ENCODE results near the gene OGN. TPM values are rescaled to one million over a fixed set of nuclear protein-coding genes. Genes with fewer than 3 reads are reported as not detected.

The OGN gene, protein sequence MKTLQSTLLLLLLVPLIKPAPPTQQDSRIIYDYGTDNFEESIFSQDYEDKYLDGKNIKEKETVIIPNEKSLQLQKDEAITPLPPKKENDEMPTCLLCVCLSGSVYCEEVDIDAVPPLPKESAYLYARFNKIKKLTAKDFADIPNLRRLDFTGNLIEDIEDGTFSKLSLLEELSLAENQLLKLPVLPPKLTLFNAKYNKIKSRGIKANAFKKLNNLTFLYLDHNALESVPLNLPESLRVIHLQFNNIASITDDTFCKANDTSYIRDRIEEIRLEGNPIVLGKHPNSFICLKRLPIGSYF
- under 1 TPM in 2 of 6 donors, not detected in 4; 0.09 to 0.57 TPM for polyA plus RNA-seq (ENCODE audit: low read depth in 6 of 6)

DNA sequence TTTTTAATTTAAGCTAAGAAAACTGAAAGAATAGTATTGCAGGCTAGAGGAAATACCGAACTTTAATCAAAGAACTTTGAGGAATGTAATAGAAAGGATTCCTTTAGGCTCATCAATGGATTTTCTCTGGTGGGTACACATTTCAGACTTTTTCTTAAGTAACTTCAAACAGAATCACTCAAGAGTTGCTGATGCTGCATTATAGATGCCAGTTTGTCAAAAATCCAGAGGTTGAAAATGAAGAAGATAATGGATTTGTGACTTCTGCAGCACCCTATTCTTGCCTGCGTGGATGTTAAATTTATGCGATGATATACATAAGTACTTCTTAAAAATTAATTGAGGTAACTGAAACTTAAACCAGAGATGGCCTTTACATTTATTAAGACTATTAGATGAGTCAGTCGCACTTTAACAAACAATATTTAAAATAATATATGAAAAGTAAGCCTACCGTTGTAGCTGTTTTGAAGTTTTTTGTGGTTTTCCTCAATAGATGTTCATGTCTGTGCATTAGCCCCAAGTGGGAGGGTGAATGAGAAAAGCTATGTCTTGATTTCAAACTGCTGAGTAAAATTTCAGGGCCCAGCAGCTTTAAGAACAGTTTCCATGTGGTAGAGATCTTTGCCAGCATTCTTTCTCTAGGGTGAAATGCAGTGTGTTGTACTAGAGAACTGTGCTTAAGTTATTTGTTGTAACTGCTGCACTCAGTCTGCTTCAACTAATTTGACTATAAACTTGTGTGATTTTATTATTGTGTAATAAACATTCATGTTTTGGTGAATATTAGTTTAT lies at the start of gene OGN:
TSS of gene OGN (minus strand) at position 537 of the 795 bp plus-strand sequence. CDS start 1,171 bp downstream, outside the sequence.
- no peaks in the 10 kb centered on the region for H3K9me3 Mint-ChIP-seq
- H3K27ac Mint-ChIP-seq: no peak within 1 kb of the TSS
- no peaks in the 10 kb centered on the region for H3K36me3 Mint-ChIP-seq

DNA sequence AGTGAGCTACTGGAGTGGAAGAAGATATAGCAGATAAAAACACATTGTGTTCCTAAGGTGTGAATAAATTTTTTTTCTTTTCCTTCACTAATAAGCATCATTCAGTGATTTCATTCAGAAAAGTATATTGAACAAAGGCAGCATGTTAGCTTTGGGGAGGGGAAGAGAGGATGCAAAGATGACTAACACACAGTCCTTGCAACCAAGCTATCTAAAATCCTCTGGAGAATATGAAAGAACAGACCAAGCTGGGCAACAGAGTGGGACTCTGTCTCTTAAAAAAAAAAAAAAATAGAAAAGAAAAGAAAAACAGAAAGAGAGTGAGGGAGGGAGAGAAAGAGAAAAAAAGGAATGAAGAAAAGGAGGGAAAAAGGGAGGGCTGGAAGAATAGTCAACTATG lies 42.2 kb upstream of the OGN start:
- ATAC-seq (ENCODE audit: low read depth in 2 of 2) (no peak), DNase-seq (no peak)
- Mint-ChIP-seq H3K27me3 (no peaks in the 10 kb centered on the region), H3K4me1 (peaks cover 0 to 4% (median 0%) of the 10 kb centered on the region in 3 donors), H3K4me3 (no peak overlapping the region), H3K36me3 (no peaks in the 10 kb centered on the region), H3K27ac (peak overlapping the region in 1 of 6 donors; percentile 96), H3K9me3 (peaks cover 0 to 7% (median 0%) of the 10 kb centered on the region in 7 donors)

More for the DNA sequence above, at the start of gene OGN:
- DNase-seq: no peak
- H3K27me3 Mint-ChIP-seq: no peaks in the 10 kb centered on the region
- no peak for ATAC-seq (ENCODE audit: low read depth in 2 of 2)
- no peak within 1 kb of the TSS for H3K4me3 Mint-ChIP-seq
- H3K4me1 Mint-ChIP-seq: peaks cover 15 to 19% (median 18%) of the 10 kb centered on the region in 3 donors

DNA sequence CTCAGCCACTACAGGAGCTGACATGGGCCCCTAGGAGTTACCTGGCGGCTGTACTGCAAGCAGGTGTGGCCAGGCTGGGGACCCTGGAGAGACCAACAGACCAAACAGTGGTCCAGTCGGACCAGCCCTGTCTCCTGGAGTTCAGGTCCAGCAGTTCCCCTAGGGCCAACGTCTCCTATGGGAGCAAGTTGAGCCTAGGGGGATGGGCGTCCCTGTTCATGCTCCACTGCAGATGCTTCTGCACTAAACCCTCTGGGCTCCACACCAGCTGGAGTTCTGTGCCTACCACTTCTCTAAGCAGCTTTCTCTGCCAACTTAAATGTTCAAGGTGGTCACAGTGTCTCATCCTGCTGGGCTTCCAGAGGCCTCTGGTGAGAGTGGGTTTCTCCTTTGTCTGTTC lies 40.5 kb upstream of the OGN start:
- Mint-ChIP-seq H3K27ac (no peak overlapping the region), H3K9me3 (peaks cover 0 to 5% (median 0%) of the 10 kb centered on the region in 7 donors), H3K4me3 (no peak overlapping the region), H3K36me3 (no peaks in the 10 kb centered on the region), H3K27me3 (no peaks in the 10 kb centered on the region), H3K4me1 (peaks cover 0 to 4% (median 0%) of the 10 kb centered on the region in 3 donors)
- ATAC-seq (ENCODE audit: low read depth in 2 of 2) (no peak), DNase-seq (no peak)

- Mint-ChIP-seq H3K4me3 (no peak overlapping the region), H3K4me1 (peaks cover 0 to 4% (median 0%) of the 10 kb centered on the region in 3 donors), H3K9me3 (no peaks in the 10 kb centered on the region), H3K27ac (no peak overlapping the region), H3K27me3 (no peaks in the 10 kb centered on the region), H3K36me3 (no peaks in the 10 kb centered on the region)
- DNase-seq (no peak), ATAC-seq (ENCODE audit: low read depth in 2 of 2) (no peak)
Measured at GRCh38 chr9:92440751-92441046, 36.3 kb upstream of the OGN start.

- ATAC-seq (ENCODE audit: low read depth in 2 of 2): no peak
- H3K36me3 Mint-ChIP-seq: no peaks in the 10 kb centered on the region
- H3K9me3 Mint-ChIP-seq: no peaks in the 10 kb centered on the region
- DNase-seq: no peak
- no peak overlapping the region for H3K4me3 Mint-ChIP-seq
- peak overlapping the region in 1 of 6 donors; percentile 42 for H3K27ac Mint-ChIP-seq
- H3K4me1 Mint-ChIP-seq: peaks cover 0 to 1% (median 0%) of the 10 kb centered on the region in 3 donors
- H3K27me3 Mint-ChIP-seq: no peaks in the 10 kb centered on the region
Measured at GRCh38 chr9:92439921-92440750, 35.8 kb upstream of the OGN start.

DNA sequence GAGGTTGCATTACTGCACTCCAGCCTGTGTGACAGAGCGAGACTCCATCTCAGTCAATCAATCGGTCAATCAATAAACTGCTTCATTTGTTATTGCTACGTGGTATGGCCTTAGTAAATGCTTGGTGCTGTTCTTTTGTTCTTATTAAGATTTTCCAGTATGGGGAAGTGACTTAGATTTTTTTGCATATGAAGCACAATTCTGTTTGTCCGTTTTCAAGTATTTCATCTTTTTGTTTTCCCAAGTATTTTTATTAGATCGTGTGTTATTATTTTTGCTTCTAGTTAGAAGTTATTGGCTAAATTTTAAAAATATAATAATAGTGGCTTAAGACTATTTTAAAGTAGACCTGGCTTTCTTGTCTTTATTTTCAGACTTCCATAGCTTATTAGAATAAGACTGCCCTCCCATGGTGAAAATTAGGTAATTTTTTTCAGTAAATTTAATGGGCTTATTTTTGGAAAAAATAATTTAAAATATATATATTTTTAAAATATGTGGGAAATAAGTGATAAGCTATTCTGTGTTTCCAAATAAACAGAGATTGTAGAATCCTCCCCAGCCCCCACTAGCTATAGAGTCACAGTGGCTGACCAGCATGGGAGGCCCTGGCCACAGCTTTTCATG lies 34.6 kb upstream of the OGN start:
- H3K27ac Mint-ChIP-seq: no peak overlapping the region
- H3K4me1 Mint-ChIP-seq: no peaks in the 10 kb centered on the region
- DNase-seq (no peak), ATAC-seq (ENCODE audit: low read depth in 2 of 2) (no peak)
- H3K9me3 Mint-ChIP-seq: no peaks in the 10 kb centered on the region
- H3K4me3 Mint-ChIP-seq: no peak overlapping the region
- H3K27me3 Mint-ChIP-seq: no peaks in the 10 kb centered on the region
- no peaks in the 10 kb centered on the region for H3K36me3 Mint-ChIP-seq

DNA sequence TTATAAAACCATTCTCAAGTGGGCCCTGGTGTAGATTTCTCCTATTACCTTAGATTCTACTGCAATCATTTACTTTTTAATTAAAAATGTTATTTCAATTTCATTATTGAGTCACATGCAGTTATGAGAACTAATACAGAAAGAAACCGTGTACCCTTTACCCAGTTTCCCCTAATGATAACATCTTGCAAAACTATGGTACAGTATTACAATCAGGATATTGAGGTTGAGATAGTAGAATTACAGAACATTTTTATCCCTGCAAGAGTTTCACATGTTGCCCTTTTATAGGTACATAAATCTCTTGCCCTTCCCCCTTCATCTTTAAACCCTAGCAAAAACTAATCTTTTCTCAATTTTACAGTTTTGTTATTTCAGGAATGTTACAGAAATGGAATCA lies 30.9 kb upstream of the OGN start:
- DNase-seq (no peak), ATAC-seq (ENCODE audit: low read depth in 2 of 2) (no peak)
- Mint-ChIP-seq H3K4me3 (no peak overlapping the region), H3K9me3 (no peaks in the 10 kb centered on the region), H3K27me3 (no peaks in the 10 kb centered on the region), H3K4me1 (peaks cover 0 to 4% (median 0%) of the 10 kb centered on the region in 3 donors), H3K36me3 (no peaks in the 10 kb centered on the region), H3K27ac (no peak overlapping the region)

DNA sequence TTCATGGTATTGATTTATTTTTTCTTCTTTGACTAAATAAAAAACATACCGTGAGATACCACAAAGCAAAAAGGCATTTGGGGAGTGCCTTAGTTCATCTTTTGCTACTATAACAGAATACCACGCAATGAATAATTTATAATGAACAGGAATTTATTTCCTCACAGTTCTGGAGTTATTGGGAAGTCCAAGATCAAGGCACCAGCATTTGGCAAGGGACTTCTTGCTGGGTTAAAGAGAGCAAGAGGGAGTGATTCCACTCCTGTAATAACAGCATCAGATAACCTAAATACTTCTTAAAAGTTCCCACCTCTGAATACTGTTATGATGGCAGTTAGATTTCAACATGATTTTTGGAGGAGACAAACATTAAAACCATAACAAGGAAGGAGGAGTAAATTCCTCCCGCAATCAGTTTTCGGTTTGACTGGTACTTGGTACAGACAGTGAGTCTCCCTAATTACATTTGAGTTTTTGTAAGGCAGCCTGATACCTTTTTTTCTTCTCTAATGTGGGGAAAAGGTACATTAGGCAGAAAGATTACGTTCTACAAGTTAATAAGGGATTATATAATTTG lies 28.7 kb upstream of the OGN start:
- DNase-seq (no peak), ATAC-seq (ENCODE audit: low read depth in 2 of 2) (no peak)
- no peaks in the 10 kb centered on the region for H3K9me3 Mint-ChIP-seq
- H3K4me1 Mint-ChIP-seq: peaks cover 0 to 4% (median 0%) of the 10 kb centered on the region in 3 donors
- H3K4me3 Mint-ChIP-seq: no peak overlapping the region
- no peaks in the 10 kb centered on the region for H3K27me3 Mint-ChIP-seq
- H3K27ac Mint-ChIP-seq: no peak overlapping the region
- no peaks in the 10 kb centered on the region for H3K36me3 Mint-ChIP-seq

GRCh38 chr9:92432350-92432749 lies 28.0 kb upstream of the OGN start:
- Mint-ChIP-seq H3K27ac (no peak overlapping the region), H3K4me3 (no peak overlapping the region), H3K9me3 (no peaks in the 10 kb centered on the region), H3K4me1 (peaks cover 0 to 4% (median 0%) of the 10 kb centered on the region in 3 donors), H3K36me3 (no peaks in the 10 kb centered on the region), H3K27me3 (no peaks in the 10 kb centered on the region)
- ATAC-seq (ENCODE audit: low read depth in 2 of 2) (no peak), DNase-seq (no peak)

DNA sequence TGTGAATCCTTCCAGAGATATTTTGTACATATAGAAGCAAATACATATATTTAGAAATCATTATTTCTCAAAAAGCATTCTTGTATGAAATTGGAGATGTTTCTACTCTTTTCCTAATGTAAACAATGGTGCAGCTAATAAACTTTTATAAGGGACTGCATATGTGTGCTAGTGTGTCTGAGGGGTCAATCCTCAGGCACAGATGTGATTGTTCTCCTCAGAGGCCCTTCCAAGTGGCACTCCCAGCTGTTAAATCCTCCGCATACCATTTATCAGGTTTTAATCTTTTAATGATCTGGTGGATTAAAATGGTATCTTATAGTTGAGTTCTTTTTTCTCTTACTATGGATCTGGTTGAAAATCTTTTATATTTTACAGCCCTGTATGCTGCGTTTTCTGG lies 25.5 kb upstream of the OGN start:
- no peak for DNase-seq
- H3K9me3 Mint-ChIP-seq: no peaks in the 10 kb centered on the region
- H3K4me1 Mint-ChIP-seq: peaks cover 0 to 4% (median 0%) of the 10 kb centered on the region in 3 donors
- H3K27me3 Mint-ChIP-seq: no peaks in the 10 kb centered on the region
- no peak overlapping the region for H3K4me3 Mint-ChIP-seq
- ATAC-seq (ENCODE audit: low read depth in 2 of 2): no peak
- peak overlapping the region in 1 of 6 donors; percentile 44 for H3K27ac Mint-ChIP-seq
- no peaks in the 10 kb centered on the region for H3K36me3 Mint-ChIP-seq

DNA sequence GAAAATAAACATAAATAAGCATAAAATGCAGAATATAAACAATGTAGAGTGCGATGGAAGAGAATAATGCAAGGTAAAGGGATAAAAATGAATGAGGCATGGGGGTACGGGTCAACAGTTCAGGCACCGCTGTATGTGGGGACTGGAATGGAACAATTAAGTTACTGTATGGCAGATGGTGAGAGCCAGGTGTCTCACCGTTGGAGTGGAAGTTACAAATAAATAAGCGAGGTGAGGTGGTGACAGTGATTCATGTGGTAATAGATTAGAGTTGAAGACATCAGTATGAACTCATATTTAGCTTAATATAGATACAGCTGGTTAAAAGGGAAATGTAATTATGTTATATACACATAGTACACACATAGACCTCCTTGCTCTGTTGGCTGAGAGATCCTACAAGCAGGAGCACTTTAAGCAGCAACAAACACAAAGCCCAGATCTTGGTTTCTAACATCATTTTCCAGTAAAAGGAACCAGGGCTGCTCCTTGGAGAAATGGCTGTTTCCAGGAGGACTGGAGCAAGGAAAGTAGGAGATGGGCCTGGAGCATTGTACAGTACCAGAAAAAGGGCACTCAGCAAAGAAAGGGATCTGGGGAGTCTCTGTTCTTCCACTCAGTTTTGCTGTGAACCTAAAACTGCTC lies 22.2 kb upstream of the OGN start:
- no peaks in the 10 kb centered on the region for H3K9me3 Mint-ChIP-seq
- no peak for DNase-seq
- H3K4me3 Mint-ChIP-seq: no peak overlapping the region
- no peak for ATAC-seq (ENCODE audit: low read depth in 2 of 2)
- no peaks in the 10 kb centered on the region for H3K36me3 Mint-ChIP-seq
- H3K27ac Mint-ChIP-seq: no peak overlapping the region
- peaks cover 0 to 4% (median 0%) of the 10 kb centered on the region in 3 donors for H3K4me1 Mint-ChIP-seq
- H3K27me3 Mint-ChIP-seq: no peaks in the 10 kb centered on the region

- Mint-ChIP-seq H3K9me3 (no peaks in the 10 kb centered on the region), H3K4me1 (peaks cover 0 to under 1% (median 0%) of the 10 kb centered on the region in 3 donors), H3K27ac (peak overlapping the region in 1 of 6 donors; percentile 5), H3K36me3 (no peaks in the 10 kb centered on the region), H3K4me3 (no peak overlapping the region), H3K27me3 (no peaks in the 10 kb centered on the region)
- no peak for ATAC-seq (ENCODE audit: low read depth in 2 of 2)
- no peak for DNase-seq
Measured at GRCh38 chr9:92425474-92425873, 21.1 kb upstream of the OGN start.

Data from naive B cell (primary cell).